Smooth muscle cell (in vitro differentiated cells): ENCODE data around the gene SPECC1. TPM values are rescaled to one million over a fixed set of nuclear protein-coding genes. Genes with fewer than 3 reads are reported as not detected.
"Not testable (repeated sequence)": the region's sequence is repeated elsewhere in the genome, so short reads cannot be mapped to it uniquely, and the experiment has no call there.

Experiments
- DNase-seq: peaks from one replicate; lab custom pipeline; 2025; ENCODE audit not compliant: unreplicated experiment; lab: John Stamatoyannopoulos, UW
- H2AFZ ChIP-seq: fragments of 200-600 bp; sonication (generic); 2 replicates; pipeline ENCODE4 v1.6.0; 2016; ENCODE audit warnings: antibody characterized with exemption, low read depth, mild to moderate bottlenecking
- H3F3A ChIP-seq: fragments of 200-600 bp; sonication (generic); 2 replicates; pipeline ENCODE4 v1.6.0; 2017; ENCODE audit warnings: antibody characterized with exemption, low read depth
- H3K27ac ChIP-seq: fragments of 200-600 bp; sonication (generic); 2 replicates; pipeline ENCODE4 v1.5.1; 2016; ENCODE audit warnings: low read depth, mild to moderate bottlenecking
- H3K27me3 ChIP-seq: fragments of 200-600 bp; sonication (generic); 2 replicates; pipeline ENCODE4 v1.6.1; 2016; ENCODE audit warnings: low read depth, mild to moderate bottlenecking
- H3K36me3 ChIP-seq: fragments of 200-600 bp; sonication (generic); 2 replicates; pipeline ENCODE4 v1.5.1; 2016; ENCODE audit warnings: low read depth
- H3K4me1 ChIP-seq: fragments of 200-600 bp; sonication (generic); 2 replicates; pipeline ENCODE4 v1.5.1; 2016; ENCODE audit warnings: low read depth
- H3K4me2 ChIP-seq: fragments of 200-600 bp; sonication (generic); 2 replicates; pipeline ENCODE4 v1.6.0; 2016; ENCODE audit warnings: mild to moderate bottlenecking
- H3K4me3 ChIP-seq: fragments of 200-600 bp; sonication (generic); 2 replicates; pipeline ENCODE4 v1.5.1; 2016; ENCODE audit warnings: mild to moderate bottlenecking
- H3K79me2 ChIP-seq: fragments of 200-600 bp; sonication (generic); 2 replicates; pipeline ENCODE4 v1.6.0; 2016; ENCODE audit warnings: low read depth, mild to moderate bottlenecking
- H3K9ac ChIP-seq: fragments of 200-600 bp; sonication (generic); 2 replicates; pipeline ENCODE4 v1.6.0; 2016; ENCODE audit warnings: low read depth
- H3K9me3 ChIP-seq: fragments of 200-600 bp; sonication (generic); replicated peaks from 2 replicates; pipeline ENCODE4 v1.5.1; 2016; ENCODE audit warnings: low read depth
- H4K20me1 ChIP-seq: fragments of 200-600 bp; sonication (generic); 2 replicates; pipeline ENCODE4 v1.6.0; 2016; ENCODE audit warnings: low read depth
- WGBS: methylation state at CpG from one replicate; pipeline ENCODE4 v1.1.7; 2016; ENCODE audit warnings: low lambda C conversion rate; 5-methylcytosine and 5-hydroxymethylcytosine counted together
- polyA plus RNA-seq: library from polyadenylated mRNA; unstranded; fragments of >200 nt; fragmentation: Nextera tagmentation; extraction: Ambion mirVana; gene quantifications from 2 replicates; pipeline ENCODE4 v1.2.1, GENCODE V29; 2016
- small RNA-seq: library from RNA; depleted of rRNA; stranded (forward); fragments of <200 nt; gene quantifications from one replicate; pipeline ENCODE3, GENCODE V24; 2014
- total RNA-seq: library from RNA; depleted of rRNA; stranded (reverse); fragments of >200 nt; gene quantifications from 2 replicates; pipeline ENCODE4 v1.2.3, GENCODE V29; 2014

SPECC1 gene
- total and polyA plus RNA-seq, 2 experiments from 2014 or later: 20.0 to 72.0 TPM

DNA sequence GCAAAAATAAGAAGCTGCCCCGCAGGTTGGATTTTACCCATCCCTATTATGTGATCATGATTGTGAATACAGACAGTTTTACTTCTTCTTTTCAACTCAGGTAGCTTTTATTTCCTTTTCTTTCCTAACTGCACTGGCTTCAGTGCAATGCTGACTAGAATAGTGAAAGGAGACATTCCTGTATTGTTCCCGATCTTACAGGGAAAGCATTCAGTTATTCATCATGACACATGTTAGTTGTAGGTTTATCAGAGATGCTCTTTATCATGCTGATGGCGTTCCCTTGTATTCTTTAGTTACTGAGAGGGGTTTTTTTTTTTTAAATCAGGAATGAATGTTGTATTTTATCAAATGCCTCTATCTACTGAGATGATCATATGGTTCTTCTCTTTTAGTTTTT is 343.4 kb downstream of the SPECC1 start:
- not testable (repeated sequence) for H3K27me3 ChIP-seq, H3K36me3 ChIP-seq, H3K4me3 ChIP-seq, H4K20me1 ChIP-seq, H3K9me3 ChIP-seq, H3K79me2 ChIP-seq, H3K4me2 ChIP-seq, H3K9ac ChIP-seq, H3K27ac ChIP-seq, DNase-seq, H2AFZ ChIP-seq, H3K4me1 ChIP-seq, H3F3A ChIP-seq
- 91% methylated on average over 3 of the region's 3 CpGs for WGBS

DNA sequence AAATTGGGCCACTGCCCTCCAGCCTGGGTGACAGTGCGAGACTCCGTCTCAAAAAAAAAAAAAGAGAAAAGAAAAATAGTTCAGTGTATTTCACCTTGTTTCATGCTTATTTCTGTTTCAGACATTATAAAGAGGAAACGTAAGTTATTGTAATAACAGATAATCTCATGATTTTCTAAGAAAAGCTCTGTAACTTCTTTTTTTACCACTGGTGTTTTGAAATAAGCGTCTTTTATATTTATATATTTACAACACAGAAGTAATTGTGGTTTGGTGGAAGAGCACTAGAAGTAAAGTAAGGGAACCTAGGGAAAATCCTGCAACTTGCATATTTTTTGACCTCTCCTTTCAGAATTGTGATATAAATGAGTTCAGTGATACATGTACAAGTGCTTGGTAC is 354.7 kb downstream of the SPECC1 start:
- not testable (repeated sequence) for H3K36me3 ChIP-seq, H3K9me3 ChIP-seq, H3K27me3 ChIP-seq, DNase-seq, H3K4me2 ChIP-seq, H4K20me1 ChIP-seq, H3K9ac ChIP-seq, H2AFZ ChIP-seq, H3K4me3 ChIP-seq, H3F3A ChIP-seq, H3K79me2 ChIP-seq, H3K27ac ChIP-seq, H3K4me1 ChIP-seq
- WGBS: 77% methylated on average over 4 of the region's 4 CpGs

Small RNAs within 50 kb of the gene (small RNA-seq; reads per million reads assigned to genes)
- not detected for gene AC008088.1
- gene RNU6-1057P: 0.24 reads per million
- gene RNU6-258P: not detected
- gene RNU6-467P: not detected

Other genes with a start within 250 kb of the SPECC1 start
- 15.6 and 24.0 TPM in 2 replicates for gene ULK2, start 141.4 kb upstream of the SPECC1 start, total RNA-seq
- 9.7 and 10.3 TPM in 2 replicates for gene ULK2, start 141.4 kb upstream of the SPECC1 start, polyA plus RNA-seq
- gene AKAP10, start 31.5 kb upstream of the SPECC1 start, total RNA-seq: 28.4 and 28.6 TPM in 2 replicates
- gene AKAP10, start 31.5 kb upstream of the SPECC1 start, polyA plus RNA-seq: 23.7 and 28.0 TPM in 2 replicates